K562 (cell line): ENCODE results near the gene STAU1. TPM values are rescaled to one million over a fixed set of nuclear protein-coding genes. Genes with fewer than 3 reads are reported as not detected.

ENCODE experiments used
- ATAC-seq: fragments of 200-7000 bp; cut with Tn5 transposase; 3 replicates; pipeline ENCODE4 v1.9.1; 2020; ENCODE audit warnings: moderate library complexity
- BruUV-seq: library from RNA; stranded (reverse); fragments of 400-500 nt; replicated peaks from 2 replicates; lab custom pipeline; 2021; lab: Mats Ljungman, UMichigan
- CTCF ChIA-PET: fragments of 300-600 bp; formaldehyde crosslinking; extraction: SDS; loops from one replicate; lab custom pipeline; 2021; ENCODE audit warnings: low intra/inter-chr PET ratio; lab: Yijun Ruan, JAX
- POLR2A ChIA-PET: fragments of 300-600, 350-650 bp; sonication (Branson Sonifier 250); formaldehyde crosslinking; extraction: SDS; loops from one replicate; lab custom pipeline; 2021; ENCODE audit warnings: antibody characterized with exemption, inconsistent platforms; lab: Yijun Ruan, JAX
- DNase-seq, 4 experiments: peaks; one replicate each; pipeline versions ENCODE4 v3.0.0 to v3.0.0-alpha.2; 2011 to 2018; ENCODE audit warnings: low spot score in 3 of 4, mixed read lengths in 3 of 4; ENCODE audit errors: extremely low read depth in 1 of 4
- FAIRE-seq: peaks from 2 replicates; lab custom pipeline; 2011; peaks lifted over from hg19 to GRCh38; lab: Jason Lieb, UNC
- H2AFZ ChIP-seq: 2 replicates; pipeline ENCODE4 v1.6.0; 2011; ENCODE audit warnings: low read depth, low read length, control low read depth, inconsistent platforms
- H3K27ac ChIP-seq: fragments of 200-600 bp; 3 replicates; pipeline ENCODE4 v1.8.0; 2011; ENCODE audit warnings: low read depth, mild to moderate bottlenecking, control low read depth, inconsistent platforms, low read length, moderate library complexity, mixed read lengths; ENCODE audit errors: extremely low read depth
- H3K27me3 ChIP-seq, 2 experiments: fragments of 300-600 bp in 1 of 2; 2 replicates in 1 of 2; 3 replicates in 1 of 2; pipeline versions ENCODE4 v1.6.0 to v1.8.0; 2011; ENCODE audit warnings: inconsistent platforms in 2 of 2, low read length in 2 of 2, mild to moderate bottlenecking in 1 of 2, mixed read lengths in 1 of 2, moderate library complexity in 1 of 2; ENCODE audit not compliant: control insufficient read depth in 2 of 2, insufficient read depth in 2 of 2
- H3K36me3 ChIP-seq: fragments of 300-600 bp; 3 replicates; pipeline ENCODE4 v1.8.0; 2011; ENCODE audit warnings: mild to moderate bottlenecking, low read length, inconsistent platforms; ENCODE audit not compliant: control insufficient read depth, insufficient read depth
- H3K4me1 ChIP-seq, 2 experiments: fragments of 200-600 bp in 1 of 2; replicated peaks in 1 of 2; 2 replicates in 1 of 2; 3 replicates in 1 of 2; pipeline versions ENCODE4 v1.5.1 to v1.8.0; 2011; ENCODE audit warnings: inconsistent platforms in 2 of 2, low read length in 2 of 2, mild to moderate bottlenecking in 1 of 2, mixed read lengths in 1 of 2, moderate library complexity in 1 of 2; ENCODE audit not compliant: control insufficient read depth in 2 of 2, insufficient read depth in 2 of 2
- H3K4me2 ChIP-seq: 2 replicates; pipeline ENCODE4 v1.6.1; 2011; ENCODE audit warnings: low read length, control low read depth, inconsistent platforms, mixed read lengths; ENCODE audit not compliant: insufficient read depth
- H3K4me3 ChIP-seq: fragments of 200-600 bp; sonication (generic), shearing (Covaris generic); 2 replicates; pipeline ENCODE4 v1.5.1; 2016; ENCODE audit warnings: control low read depth, inconsistent platforms
- H3K79me2 ChIP-seq: fragments of 200-600 bp; 3 replicates; pipeline ENCODE4 v1.8.0; 2011; ENCODE audit warnings: low read length, inconsistent platforms; ENCODE audit not compliant: control insufficient read depth, insufficient read depth
- H3K9ac ChIP-seq, 2 experiments: 2 replicates each; pipeline versions ENCODE4 v1.6.0 to v1.6.1; 2011; ENCODE audit warnings: low read depth in 2 of 2, low read length in 2 of 2, control low read depth in 1 of 2, inconsistent platforms in 1 of 2, mild to moderate bottlenecking in 1 of 2, mixed read lengths in 1 of 2; ENCODE audit not compliant: insufficient read depth in 1 of 2
- H3K9me1 ChIP-seq: one replicate; pipeline ENCODE4 v1.6.0; 2011; ENCODE audit warnings: inconsistent platforms, mild to moderate bottlenecking, low read length, moderate library complexity; ENCODE audit not compliant: control insufficient read depth, insufficient read depth
- H3K9me3 ChIP-seq: replicated peaks from 2 replicates; pipeline ENCODE4 v1.5.1; 2011; ENCODE audit warnings: low read depth, low read length, inconsistent platforms; ENCODE audit not compliant: control insufficient read depth, insufficient read depth
- H4K20me1 ChIP-seq: replicated peaks from 2 replicates; pipeline ENCODE4 v1.6.1; 2011; ENCODE audit warnings: low read length, inconsistent platforms, mixed read lengths; ENCODE audit not compliant: control insufficient read depth, insufficient read depth
- CREB1 ChIP-seq, 2 experiments: sonication (generic) in 1 of 2; formaldehyde crosslinking in 1 of 2; IDR thresholded peaks; 2 replicates each; pipeline versions ENCODE4 v1.6.1 to v1.8.0; 2012 to 2022; ENCODE audit warnings: inconsistent platforms in 1 of 2, mild to moderate bottlenecking in 1 of 2, missing genetic modification reagents in 1 of 2, moderate library complexity in 1 of 2
- CTCF ChIP-seq, 3 experiments: IDR thresholded peaks in 2 of 3; conservative IDR thresholded peaks in 1 of 3; 2 replicates each; pipeline ENCODE4 v1.5.1; 2011 to 2012; ENCODE audit warnings: low read length in 3 of 3, mild to moderate bottlenecking in 3 of 3, control low read depth in 2 of 3, improper control_type of control experiment in 1 of 3, inconsistent platforms in 1 of 3, low read depth in 1 of 3, mixed read lengths in 1 of 3, moderate library complexity in 1 of 3; ENCODE audit not compliant: insufficient read depth in 2 of 3
- ETS2 ChIP-seq: IDR thresholded peaks from 2 replicates; pipeline ENCODE4 v1.6.1; 2016; ENCODE audit warnings: borderline replicate concordance, missing genetic modification characterization, mild to moderate bottlenecking, moderate library complexity, missing compliant biosample characterization; ENCODE audit not compliant: poor library complexity, severe bottlenecking
- ETV6 ChIP-seq, 3 experiments: fragments of 150-350 bp in 1 of 3; sonication (generic) in 1 of 3; formaldehyde crosslinking in 1 of 3; IDR thresholded peaks; 2 replicates each; pipeline versions ENCODE4 v1.6.1 to v1.8.0; 2014 to 2022; ENCODE audit warnings: borderline replicate concordance in 2 of 3, low read depth in 2 of 3, antibody characterized with exemption in 1 of 3, low read length in 1 of 3, mild to moderate bottlenecking in 1 of 3, missing genetic modification reagents in 1 of 3
- OTX1 ChIP-seq: fragments of 450-650 bp; formaldehyde crosslinking; IDR thresholded peaks from 2 replicates; pipeline ENCODE4 v1.4.0; 2022; ENCODE audit warnings: mild to moderate bottlenecking
- REST ChIP-seq, 2 experiments: fragments of 450-650 bp; formaldehyde crosslinking in 1 of 2; IDR thresholded peaks; 2 replicates each; pipeline versions ENCODE4 v1.4.0 to v1.6.1; 2014 to 2020; ENCODE audit warnings: mild to moderate bottlenecking in 2 of 2, borderline replicate concordance in 1 of 2, low read depth in 1 of 2
- ZNF740 ChIP-seq, 3 experiments: fragments of 200-800 bp in 1 of 3; sonication (Bioruptor generic) in 1 of 3; sonication (generic) in 1 of 3; formaldehyde crosslinking in 1 of 3; IDR thresholded peaks; 2 replicates each; pipeline versions ENCODE4 v1.6.1 to v1.8.0; 2016 to 2022; ENCODE audit warnings: mild to moderate bottlenecking in 2 of 3, missing compliant biosample characterization in 2 of 3, missing genetic modification characterization in 2 of 3, missing genetic modification reagents in 1 of 3
- WGBS: fragments of 100-300 bp; shearing (Covaris generic); methylation state at CpG from one replicate; pipeline ENCODE4 v1.1.6; 2016; ENCODE audit warnings: low coverage, mixed read lengths; ENCODE audit not compliant: insufficient coverage; ENCODE audit errors: missing lambda C conversion rate; 5-methylcytosine and 5-hydroxymethylcytosine counted together
- in situ Hi-C: fragments of 300-500 bp; cut with MboI; formaldehyde crosslinking; loops from 4 replicates; pipeline ENCODE4 v1.15.0; 2018; ENCODE audit warnings: inconsistent platforms, mixed read lengths
- intact Hi-C: fragments of 100-400 bp; cut with micrococcal nuclease; formaldehyde crosslinking; loops from 2 replicates; pipeline ENCODE4 v1.14.2; 2022
- polyA plus RNA-seq, 8 experiments: library from polyadenylated mRNA; depleted of rRNA in 4 of 8; stranded (reverse) in 5 of 8; unstranded in 3 of 8; fragments of >200 nt; fragmentation: Nextera tagmentation in 2 of 8; fragmentation: Illumina TruSeq in 1 of 8; extraction: Ambion mirVana in 2 of 8; extraction: Trizol in 1 of 8; gene quantifications; 2 replicates each; pipeline versions ENCODE4 v1.2.1 to v1.2.3, GENCODE V29; 2011 to 2014; ENCODE audit warnings: inconsistent platforms in 1 of 8, missing spikeins in 1 of 8
- total RNA-seq, 7 experiments: library from RNA; depleted of rRNA in 6 of 7; stranded (reverse); fragments of >200 nt in 6 of 7; fragmentation: Illumina TruSeq in 2 of 7; extraction: Trizol in 2 of 7; gene quantifications; 2 replicates each; pipeline versions ENCODE4 v1.2.1 to v1.2.3, GENCODE V29; 2011 to 2021; ENCODE audit warnings: low replicate concordance in 1 of 7

STAU1 gene
- total and polyA plus RNA-seq, 9 of the 15 experiments (the other 6 are each of a cell fraction or from before 2014, with no cell fraction given) = 18.0 to 106 (median 50.6) TPM

GRCh38 chr20:49132995-49133478 is 55.1 kb downstream of the STAU1 start:
- H4K20me1 ChIP-seq = no peaks in the 10 kb centered on the region; the same call in 1 of the 2 replicates
- H3K36me3 ChIP-seq = peaks cover 67% of the 10 kb centered on the region
- in situ Hi-C loops (loop anchor here (5.0 kb wide), 1 partner anchor 84 kb away; the partner anchor contains the start of gene DDX27), intact Hi-C loops (loop anchor here (1.0 kb wide), 2 partner anchors 84 to 190 kb away; no protein-coding TSS in a partner anchor)
- H3K9me3 ChIP-seq = no peaks in the 10 kb centered on the region
- BruUV-seq = no TSS peak
- H3K4me2 ChIP-seq = no peak overlapping the region
- DNase-seq (peak; percentile 30 to 66 (median 38)), FAIRE-seq (no peak), ATAC-seq (peak; percentile 82)
- no peak overlapping the region for H3K9ac ChIP-seq
- no peaks in the 10 kb centered on the region for H3K79me2 ChIP-seq
- H3K27me3 ChIP-seq = no peaks in the 10 kb centered on the region
- H3K4me1 ChIP-seq = peaks cover 3 to 6% of the 10 kb centered on the region in 2 experiments; a peak in 2 of 5 replicates
- ChIA-PET POLR2A (interaction anchor here (0.5 to 1.2 kb wide), 6 partner anchors 10 to 815 kb away, joined by 3 to 4 read pairs (median 3); no protein-coding TSS in a partner anchor), CTCF (interaction anchor here (0.6 to 3.0 kb wide), 3 partner anchors 84 to 190 kb away, joined by 3 to 15 read pairs (median 6); partner anchors contain the start of gene ZNFX1)
- no peak overlapping the region for H2AFZ ChIP-seq
- WGBS = 60% methylated on average over 5 of the region's 5 CpGs
- no peak overlapping the region for H3K4me3 ChIP-seq
- no peaks in the 10 kb centered on the region for H3K9me1 ChIP-seq
- H3K27ac ChIP-seq = no peak overlapping the region
- no peak for TF ChIP-seq ETV6 (IDR thresholded peaks at IDR 0.05; ENCODE audit: borderline replicate concordance in 1 of 2, low read depth in 2 of 2, low read length in 1 of 2)
- no peak for TF ChIP-seq ETV6 (CRISPR knock-in tag; IDR thresholded peaks at IDR 0.05; ENCODE audit: borderline replicate concordance)
- TF ChIP-seq CREB1 (IDR thresholded peaks at IDR 0.05) = no peak
- TF ChIP-seq CREB1 (CRISPR knock-in tag; IDR thresholded peaks at IDR 0.05) = no peak
- no peak for TF ChIP-seq ZNF740 (CRISPR knock-in tag; IDR thresholded peaks at IDR 0.05)
- TF ChIP-seq ZNF740 (tag; IDR thresholded peaks at IDR 0.05) = no peak
- TF ChIP-seq ETS2 (tag) = no peak
- peak; percentile 52 to 70 (median 52); a peak in 5 of 6 replicates for TF ChIP-seq CTCF (IDR thresholded peaks at IDR 0.05 in 2 of 3, conservative IDR thresholded peaks at IDR 0.05 in 1 of 3; ENCODE audit: insufficient read depth in 2 of 3, low read depth in 1 of 3, low read length in 3 of 3)
- TF ChIP-seq OTX1 (CRISPR knock-in tag) = no peak
- peak; percentile 60; the same call in 1 of the 2 replicates for TF ChIP-seq REST (IDR thresholded peaks at IDR 0.05; ENCODE audit: borderline replicate concordance)
- no peak for TF ChIP-seq REST (CRISPR knock-in tag; IDR thresholded peaks at IDR 0.05; ENCODE audit: low read depth)
